ENCODE data around the gene DEFB119.

- TF ChIP-seq POLR2AphosphoS5 (IDR thresholded peaks at IDR 0.05; ENCODE audit: borderline replicate concordance, low read depth, low read length) = no peak
- no peak for TF ChIP-seq EZH2 (IDR thresholded peaks at IDR 0.05)
These were observed 34.4 kb downstream of the DEFB119 start for GRCh38 chr20:31355981-31356380.

Measured in SK-N-MC (cell line).